Peyer's patch (tissue), 4 donors: ENCODE results near the gene COMMD9.

Source experiments
- POLR2A ChIP-seq, 2 donors: fragments of 450-650 bp; IDR thresholded peaks; one replicate each; pipeline ENCODE4 v1.5.1; 2017; ENCODE audit warnings: antibody characterized with exemption in 2 of 2, mild to moderate bottlenecking in 2 of 2, moderate library complexity in 2 of 2
- TF ChIP-seq, protein P1 (sequence below), 6 experiments: fragments of 450-650 bp in 4 of 6; fragments of 200-600 bp in 2 of 6; sonication (generic) in 1 of 6; IDR thresholded peaks; one replicate each; pipeline ENCODE4 v1.5.1; 2017 to 2019; ENCODE audit warnings: antibody characterized with exemption in 6 of 6, mild to moderate bottlenecking in 3 of 6, moderate library complexity in 1 of 6

DNA sequence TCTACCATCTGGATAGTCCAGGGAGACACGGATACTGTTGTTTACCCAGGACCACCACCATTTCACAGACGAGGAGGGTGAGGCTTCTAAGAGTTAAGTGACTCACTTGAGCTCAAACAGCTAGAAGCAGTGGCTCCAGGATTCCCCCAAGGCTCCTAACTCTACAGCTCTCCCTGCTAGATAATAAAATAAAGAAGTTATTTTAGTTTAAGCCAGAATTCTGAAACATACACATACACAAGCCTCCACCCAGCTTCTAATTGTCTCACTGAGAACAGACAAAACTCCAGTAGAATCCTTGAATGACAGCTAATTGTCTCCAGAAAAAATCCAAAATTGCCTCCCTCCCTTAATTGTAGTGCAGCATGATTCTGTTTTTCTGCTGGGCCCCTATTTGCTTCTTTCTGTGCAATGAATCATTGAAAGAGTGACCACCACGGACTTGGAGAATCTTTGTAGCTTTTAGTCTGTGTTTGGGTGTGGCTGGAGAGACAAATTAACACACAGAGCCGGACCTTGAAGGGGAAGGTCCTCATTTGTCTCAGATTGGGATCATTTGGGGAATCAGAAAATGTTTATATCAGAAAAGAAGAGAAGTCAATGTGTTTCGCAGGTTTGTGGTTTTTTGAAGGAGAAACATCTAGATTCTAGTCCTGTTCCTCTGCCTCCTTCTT, 64.9 kb downstream of the COMMD9 start:
- TF ChIP-seq, protein P1, sequence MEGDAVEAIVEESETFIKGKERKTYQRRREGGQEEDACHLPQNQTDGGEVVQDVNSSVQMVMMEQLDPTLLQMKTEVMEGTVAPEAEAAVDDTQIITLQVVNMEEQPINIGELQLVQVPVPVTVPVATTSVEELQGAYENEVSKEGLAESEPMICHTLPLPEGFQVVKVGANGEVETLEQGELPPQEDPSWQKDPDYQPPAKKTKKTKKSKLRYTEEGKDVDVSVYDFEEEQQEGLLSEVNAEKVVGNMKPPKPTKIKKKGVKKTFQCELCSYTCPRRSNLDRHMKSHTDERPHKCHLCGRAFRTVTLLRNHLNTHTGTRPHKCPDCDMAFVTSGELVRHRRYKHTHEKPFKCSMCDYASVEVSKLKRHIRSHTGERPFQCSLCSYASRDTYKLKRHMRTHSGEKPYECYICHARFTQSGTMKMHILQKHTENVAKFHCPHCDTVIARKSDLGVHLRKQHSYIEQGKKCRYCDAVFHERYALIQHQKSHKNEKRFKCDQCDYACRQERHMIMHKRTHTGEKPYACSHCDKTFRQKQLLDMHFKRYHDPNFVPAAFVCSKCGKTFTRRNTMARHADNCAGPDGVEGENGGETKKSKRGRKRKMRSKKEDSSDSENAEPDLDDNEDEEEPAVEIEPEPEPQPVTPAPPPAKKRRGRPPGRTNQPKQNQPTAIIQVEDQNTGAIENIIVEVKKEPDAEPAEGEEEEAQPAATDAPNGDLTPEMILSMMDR (IDR thresholded peaks at IDR 0.05) = no peak
- TF ChIP-seq POLR2A (IDR thresholded peaks at IDR 0.05) = no peak
